Tibial nerve (tissue), 4 donors: ENCODE data around the gene BMPR1A. TPM values are rescaled to one million over a fixed set of nuclear protein-coding genes. Genes with fewer than 3 reads are reported as not detected.

Experiments used
- DNase-seq, 2 donors: peaks; one replicate each; pipeline ENCODE4 v3.0.0-alpha.2; 2019; ENCODE audit warnings: low spot score in 2 of 2
- H3K27ac ChIP-seq, 4 donors: fragments of 200-600 bp; sonication (generic) in 3 of 4; one replicate each; pipeline ENCODE4 v1.5.1; 2017 to 2019; ENCODE audit warnings: mild to moderate bottlenecking in 1 of 4
- H3K27me3 ChIP-seq, 2 donors: fragments of 200-600 bp; sonication (generic) in 1 of 2; one replicate each; pipeline versions ENCODE4 v1.5.1 to v1.6.0; 2017 to 2019
- H3K36me3 ChIP-seq, 3 donors: fragments of 200-600 bp; sonication (generic); one replicate each; pipeline ENCODE4 v1.5.1; 2018 to 2019
- H3K4me1 ChIP-seq, 4 donors: fragments of 200-600 bp; sonication (generic) in 3 of 4; one replicate each; pipeline ENCODE4 v1.5.1; 2017 to 2019
- H3K4me3 ChIP-seq, 4 donors: fragments of 200-600 bp; sonication (generic) in 3 of 4; one replicate each; pipeline ENCODE4 v1.5.1; 2017 to 2019; ENCODE audit warnings: mild to moderate bottlenecking in 1 of 4, moderate library complexity in 1 of 4
- H3K9me3 ChIP-seq, 4 donors: fragments of 200-600 bp; sonication (generic) in 3 of 4; one replicate each; pipeline ENCODE4 v1.5.1; 2017 to 2019
- CTCF ChIP-seq, 5 experiments: fragments of 200-600 bp in 3 of 5; fragments of 450-650 bp in 2 of 5; sonication (generic) in 3 of 5; IDR thresholded peaks; one replicate each; pipeline ENCODE4 v1.5.1; 2016 to 2019; ENCODE audit warnings: antibody characterized with exemption in 5 of 5, mild to moderate bottlenecking in 3 of 5, moderate library complexity in 2 of 5
- EP300 ChIP-seq, 2 donors: sonication (generic); formaldehyde crosslinking; IDR thresholded peaks; one replicate each; pipeline ENCODE4 v1.6.1; 2017; ENCODE audit warnings: antibody characterized with exemption in 2 of 2, mild to moderate bottlenecking in 1 of 2
- POLR2A ChIP-seq, 2 donors: fragments of 450-650 bp; IDR thresholded peaks; one replicate each; pipeline ENCODE4 v1.6.1; 2017; ENCODE audit warnings: antibody characterized with exemption in 2 of 2, mild to moderate bottlenecking in 2 of 2, moderate library complexity in 2 of 2
- WGBS, 2 donors: methylation state at CpG; one replicate each; pipeline ENCODE4 v1.1.5; 2018; 5-methylcytosine and 5-hydroxymethylcytosine counted together
- total RNA-seq, 4 donors: library from RNA; depleted of rRNA; stranded (reverse); fragments of >200 nt; gene quantifications; one replicate each; pipeline ENCODE4 v1.1.0, GENCODE V29; 2016

BMPR1A gene
- total RNA-seq, 4 donors from 2014 or later: 35.7 to 51.3 (median 42.8) TPM

DNA sequence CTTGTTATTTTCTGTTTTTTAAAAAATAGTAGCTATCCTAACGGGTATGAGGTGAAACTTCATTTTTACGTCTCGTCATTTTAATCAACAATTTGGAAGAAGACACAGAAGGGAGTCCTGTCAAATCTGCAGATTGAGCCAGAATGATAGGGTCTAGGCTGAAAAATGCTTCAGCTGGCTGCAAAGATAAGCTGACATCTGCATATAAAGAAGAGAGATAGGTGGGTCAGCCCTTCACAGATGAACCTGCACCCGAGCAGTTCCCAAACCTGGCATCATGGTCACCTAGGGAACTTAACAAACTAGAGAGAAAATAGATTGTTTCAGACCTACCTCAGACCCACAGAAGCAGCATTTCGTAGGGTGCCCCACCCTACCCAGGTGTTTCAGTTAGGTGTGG is 35.2 kb upstream of the BMPR1A start:
- Histone ChIP-seq H3K27ac (no peak overlapping the region), H3K4me3 (no peak overlapping the region), H3K9me3 (no peaks in the 10 kb centered on the region), H3K4me1 (no peaks in the 10 kb centered on the region), H3K27me3 (no peaks in the 10 kb centered on the region), H3K36me3 (no peaks in the 10 kb centered on the region)
- DNase-seq: no peak
- TF ChIP-seq POLR2A (IDR thresholded peaks at IDR 0.05): no peak
- TF ChIP-seq CTCF (IDR thresholded peaks at IDR 0.05): no peak
- TF ChIP-seq EP300 (IDR thresholded peaks at IDR 0.05): no peak
- WGBS, 2 donors: 86 to 87% methylated on average over 5 of the region's 5 CpGs

DNA sequence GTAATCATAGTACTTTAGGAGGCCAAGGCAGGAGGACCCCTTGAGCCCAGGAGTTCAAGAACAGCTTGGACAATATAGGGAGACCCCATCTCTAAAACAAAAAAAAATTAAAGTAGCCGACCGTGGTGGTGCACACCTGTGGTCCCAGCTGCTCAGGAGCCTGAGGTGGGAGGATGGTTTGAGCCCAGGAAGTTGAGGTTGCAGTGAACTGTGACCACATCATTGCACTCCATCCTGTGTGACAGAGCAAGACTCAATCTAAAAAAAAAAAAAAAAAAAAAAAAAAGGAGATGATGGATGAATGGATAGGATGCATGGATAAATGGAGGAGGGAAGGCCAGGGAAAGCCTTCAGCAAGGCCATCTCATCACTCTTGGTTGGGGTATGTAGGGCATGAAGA is 33.4 kb upstream of the BMPR1A start:
- H3K36me3 ChIP-seq: no peaks in the 10 kb centered on the region

DNA sequence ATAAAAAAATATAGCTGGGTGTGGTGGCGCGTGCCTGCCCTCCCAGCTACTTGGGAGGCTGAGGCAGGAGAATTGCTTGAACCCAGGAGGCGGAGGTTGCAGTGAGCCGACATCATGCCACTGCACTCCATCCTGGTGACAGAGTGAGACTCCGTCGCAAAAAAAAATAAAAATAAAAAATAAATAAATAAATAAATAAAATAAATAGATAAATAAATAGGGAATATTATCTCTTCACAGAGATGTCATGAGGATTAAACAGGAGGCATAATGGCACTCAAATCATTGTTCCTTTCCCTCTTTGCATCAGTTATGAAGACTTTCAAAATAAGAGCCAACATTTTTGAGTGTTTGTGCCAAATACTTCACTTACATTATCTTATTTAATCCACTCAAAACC is 32.0 kb upstream of the BMPR1A start:
- TF ChIP-seq CTCF (IDR thresholded peaks at IDR 0.05): no peak
- TF ChIP-seq EP300 (IDR thresholded peaks at IDR 0.05): no peak
- TF ChIP-seq POLR2A (IDR thresholded peaks at IDR 0.05): no peak
- H3K36me3 ChIP-seq: no peaks in the 10 kb centered on the region
- 96 to 98% methylated on average over 6 of the region's 6 CpGs for WGBS, 2 donors
- no peak overlapping the region for H3K27ac ChIP-seq
- no peaks in the 10 kb centered on the region for H3K27me3 ChIP-seq
- no peak for DNase-seq
- no peaks in the 10 kb centered on the region for H3K9me3 ChIP-seq
- H3K4me1 ChIP-seq: no peaks in the 10 kb centered on the region
- H3K4me3 ChIP-seq: no peak overlapping the region

More for the DNA sequence above, 33.4 kb upstream of the BMPR1A start:
- WGBS, 2 donors: 88 to 94% methylated on average over 2 of the region's 2 CpGs
- H3K4me1 ChIP-seq: no peaks in the 10 kb centered on the region
- H3K9me3 ChIP-seq: no peaks in the 10 kb centered on the region
- TF ChIP-seq POLR2A (IDR thresholded peaks at IDR 0.05): no peak
- H3K27me3 ChIP-seq: no peaks in the 10 kb centered on the region
- no peak overlapping the region for H3K4me3 ChIP-seq
- H3K27ac ChIP-seq: no peak overlapping the region
- no peak for DNase-seq

DNA sequence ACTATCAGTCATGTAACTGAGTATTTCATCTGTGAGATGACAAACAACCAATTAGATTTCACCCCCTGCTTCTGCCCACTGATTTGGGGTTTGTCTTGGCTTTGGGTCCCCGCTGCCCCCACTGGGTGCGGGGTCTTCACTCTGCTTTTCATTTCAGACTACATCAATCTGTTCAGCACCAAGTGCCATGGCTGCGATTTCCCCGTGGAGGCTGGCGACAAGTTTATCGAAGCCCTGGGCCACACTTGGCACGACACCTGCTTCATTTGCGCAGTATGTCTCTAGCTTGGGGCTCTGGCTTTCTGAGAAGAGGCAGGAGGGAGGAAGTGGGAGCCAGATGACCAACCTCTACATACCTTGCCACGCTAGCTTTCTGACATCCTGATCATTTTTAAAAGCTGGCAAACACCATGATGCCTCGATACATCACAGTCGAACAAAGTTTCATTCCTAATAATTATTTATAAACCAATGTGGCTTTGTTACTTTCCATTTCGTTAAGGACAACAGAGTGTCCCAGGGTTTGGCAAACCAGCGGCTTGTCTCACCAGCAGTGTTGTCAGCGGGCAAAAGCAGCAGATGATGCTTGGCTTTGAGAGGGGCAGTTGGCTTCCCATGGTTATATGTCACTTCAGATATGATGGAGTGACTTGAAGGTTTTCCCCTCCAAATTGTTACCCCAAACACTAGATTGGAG is 30.3 kb upstream of the BMPR1A start:
- H3K36me3 ChIP-seq: no peaks in the 10 kb centered on the region
- TF ChIP-seq CTCF (IDR thresholded peaks at IDR 0.05) (no peak), POLR2A (IDR thresholded peaks at IDR 0.05) (no peak), EP300 (IDR thresholded peaks at IDR 0.05) (no peak)
- H3K27ac ChIP-seq: no peak overlapping the region

GRCh38 chr10:86726677-86726999 is 29.8 kb upstream of the BMPR1A start:
- no peaks in the 10 kb centered on the region for H3K4me1 ChIP-seq
- H3K9me3 ChIP-seq: no peaks in the 10 kb centered on the region
- WGBS, 2 donors: 70 to 76% methylated on average over 1 of the region's 1 CpG
- no peaks in the 10 kb centered on the region for H3K36me3 ChIP-seq
- DNase-seq: no peak
- no peak overlapping the region for H3K4me3 ChIP-seq
- no peaks in the 10 kb centered on the region for H3K27me3 ChIP-seq
- H3K27ac ChIP-seq: no peak overlapping the region
- TF ChIP-seq POLR2A (IDR thresholded peaks at IDR 0.05): no peak
- no peak for TF ChIP-seq CTCF (IDR thresholded peaks at IDR 0.05)
- TF ChIP-seq EP300 (IDR thresholded peaks at IDR 0.05): no peak

More for the DNA sequence above, 30.3 kb upstream of the BMPR1A start:
- Histone ChIP-seq H3K4me1 (no peaks in the 10 kb centered on the region), H3K4me3 (no peak overlapping the region), H3K9me3 (no peaks in the 10 kb centered on the region), H3K27me3 (no peaks in the 10 kb centered on the region)
- DNase-seq: no peak
- 93% methylated on average over 14 of the region's 14 CpGs for WGBS, 2 donors

- WGBS, 2 donors: 57 to 62% methylated on average over 6 of the region's 6 CpGs
- no peak for DNase-seq
- Histone ChIP-seq H3K36me3 (no peaks in the 10 kb centered on the region), H3K4me1 (no peaks in the 10 kb centered on the region), H3K9me3 (no peaks in the 10 kb centered on the region), H3K27ac (no peak overlapping the region), H3K27me3 (no peaks in the 10 kb centered on the region), H3K4me3 (no peak overlapping the region)
- TF ChIP-seq CTCF (IDR thresholded peaks at IDR 0.05): no peak
These were observed 28.9 kb upstream of the BMPR1A start for GRCh38 chr10:86727470-86727869.
